HG03457 (cell line): ENCODE measurements around the gene MRGPRE.

Experiments
- ATAC-seq: cut with Tn5 transposase; IDR thresholded peaks from one replicate; pipeline ENCODE4 v1.9.1; 2021; ENCODE audit warnings: moderate number of reproducible peaks; ENCODE audit not compliant: unreplicated experiment

Gene MRGPRE

GRCh38 chr11:3214420-3214699, 17.9 kb downstream of the MRGPRE start:
- ATAC-seq = no peak

- no peak for ATAC-seq
Measured at GRCh38 chr11:3213659-3214419, 18.4 kb downstream of the MRGPRE start.

GRCh38 chr11:3208272-3208671, 23.9 kb downstream of the MRGPRE start:
- ATAC-seq = no peak

GRCh38 chr11:3207526-3208189, 24.6 kb downstream of the MRGPRE start:
- ATAC-seq = no peak

GRCh38 chr11:3206922-3207204, 25.4 kb downstream of the MRGPRE start:
- no peak for ATAC-seq

GRCh38 chr11:3206156-3206921, 25.9 kb downstream of the MRGPRE start:
- no peak for ATAC-seq

GRCh38 chr11:3205261-3206155, 26.7 kb downstream of the MRGPRE start:
- no peak for ATAC-seq

GRCh38 chr11:3204141-3205015, 27.8 kb downstream of the MRGPRE start:
- ATAC-seq = no peak

- ATAC-seq = no peak
Measured at GRCh38 chr11:3203221-3204043, 28.8 kb downstream of the MRGPRE start.

- ATAC-seq = no peak
Measured at GRCh38 chr11:3202759-3203158, 29.5 kb downstream of the MRGPRE start.

- ATAC-seq = no peak
Measured at GRCh38 chr11:3202305-3202704, 29.9 kb downstream of the MRGPRE start.

GRCh38 chr11:3201677-3202181, 30.5 kb downstream of the MRGPRE start:
- ATAC-seq = no peak

- ATAC-seq = no peak
Measured at GRCh38 chr11:3201112-3201581, 31.1 kb downstream of the MRGPRE start.

GRCh38 chr11:3200388-3201111, 31.7 kb downstream of the MRGPRE start:
- ATAC-seq = no peak

GRCh38 chr11:3199537-3200295, 32.5 kb downstream of the MRGPRE start:
- ATAC-seq = no peak

GRCh38 chr11:3198815-3199214, 33.4 kb downstream of the MRGPRE start:
- no peak for ATAC-seq

GRCh38 chr11:3197878-3198528, 34.2 kb downstream of the MRGPRE start:
- ATAC-seq = no peak
